LNCAP (cell line): Measurements from ENCODE around the gene POLR3E.

Experiments used
- TF ChIP-seq, protein P1 (sequence below): fragments of 450-650 bp; IDR thresholded peaks from 2 replicates; pipeline ENCODE4 v1.5.1; 2017; ENCODE audit warnings: mild to moderate bottlenecking

The POLR3E gene

DNA sequence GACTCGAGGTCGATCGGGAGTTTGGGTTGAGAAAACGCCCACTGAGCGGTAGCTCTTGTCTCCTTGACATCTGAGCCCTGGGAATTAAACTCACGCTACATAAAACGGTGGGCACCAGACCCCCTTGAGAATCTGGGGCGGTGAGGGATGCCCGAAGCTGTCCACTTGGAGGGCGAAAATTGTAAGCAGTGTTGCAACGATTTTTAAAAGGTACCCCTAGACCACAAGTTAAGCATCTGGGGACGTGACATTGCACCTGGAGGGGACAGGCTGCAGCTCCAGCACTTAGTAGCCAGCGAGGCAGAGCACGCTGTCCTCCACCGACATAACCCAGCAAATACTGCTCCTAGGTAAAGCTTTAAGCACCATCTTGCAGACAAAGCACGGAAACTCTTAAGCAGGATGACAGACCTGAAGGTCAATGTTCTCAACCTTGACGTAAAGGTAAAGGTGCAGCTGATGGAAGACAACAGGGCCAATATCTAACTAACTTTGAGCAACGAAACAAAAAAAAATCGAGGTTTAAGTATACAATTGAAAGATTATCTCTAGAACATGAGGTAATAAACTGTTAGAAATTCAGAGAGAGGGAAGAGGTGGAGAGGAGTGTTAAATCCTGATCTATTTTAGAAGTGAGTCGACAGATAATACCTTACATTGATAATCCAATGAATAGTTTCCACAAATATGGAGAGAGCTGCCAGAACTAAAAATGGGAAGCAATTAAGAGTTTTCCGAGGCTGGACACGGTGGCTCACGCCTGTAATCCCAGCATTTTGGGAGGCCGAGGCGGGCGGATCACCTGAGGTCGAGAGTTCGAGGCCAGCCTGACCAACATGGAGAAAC lies 78.1 kb downstream of the POLR3E start:
- TF ChIP-seq, protein P1, sequence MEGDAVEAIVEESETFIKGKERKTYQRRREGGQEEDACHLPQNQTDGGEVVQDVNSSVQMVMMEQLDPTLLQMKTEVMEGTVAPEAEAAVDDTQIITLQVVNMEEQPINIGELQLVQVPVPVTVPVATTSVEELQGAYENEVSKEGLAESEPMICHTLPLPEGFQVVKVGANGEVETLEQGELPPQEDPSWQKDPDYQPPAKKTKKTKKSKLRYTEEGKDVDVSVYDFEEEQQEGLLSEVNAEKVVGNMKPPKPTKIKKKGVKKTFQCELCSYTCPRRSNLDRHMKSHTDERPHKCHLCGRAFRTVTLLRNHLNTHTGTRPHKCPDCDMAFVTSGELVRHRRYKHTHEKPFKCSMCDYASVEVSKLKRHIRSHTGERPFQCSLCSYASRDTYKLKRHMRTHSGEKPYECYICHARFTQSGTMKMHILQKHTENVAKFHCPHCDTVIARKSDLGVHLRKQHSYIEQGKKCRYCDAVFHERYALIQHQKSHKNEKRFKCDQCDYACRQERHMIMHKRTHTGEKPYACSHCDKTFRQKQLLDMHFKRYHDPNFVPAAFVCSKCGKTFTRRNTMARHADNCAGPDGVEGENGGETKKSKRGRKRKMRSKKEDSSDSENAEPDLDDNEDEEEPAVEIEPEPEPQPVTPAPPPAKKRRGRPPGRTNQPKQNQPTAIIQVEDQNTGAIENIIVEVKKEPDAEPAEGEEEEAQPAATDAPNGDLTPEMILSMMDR, result no peak

DNA sequence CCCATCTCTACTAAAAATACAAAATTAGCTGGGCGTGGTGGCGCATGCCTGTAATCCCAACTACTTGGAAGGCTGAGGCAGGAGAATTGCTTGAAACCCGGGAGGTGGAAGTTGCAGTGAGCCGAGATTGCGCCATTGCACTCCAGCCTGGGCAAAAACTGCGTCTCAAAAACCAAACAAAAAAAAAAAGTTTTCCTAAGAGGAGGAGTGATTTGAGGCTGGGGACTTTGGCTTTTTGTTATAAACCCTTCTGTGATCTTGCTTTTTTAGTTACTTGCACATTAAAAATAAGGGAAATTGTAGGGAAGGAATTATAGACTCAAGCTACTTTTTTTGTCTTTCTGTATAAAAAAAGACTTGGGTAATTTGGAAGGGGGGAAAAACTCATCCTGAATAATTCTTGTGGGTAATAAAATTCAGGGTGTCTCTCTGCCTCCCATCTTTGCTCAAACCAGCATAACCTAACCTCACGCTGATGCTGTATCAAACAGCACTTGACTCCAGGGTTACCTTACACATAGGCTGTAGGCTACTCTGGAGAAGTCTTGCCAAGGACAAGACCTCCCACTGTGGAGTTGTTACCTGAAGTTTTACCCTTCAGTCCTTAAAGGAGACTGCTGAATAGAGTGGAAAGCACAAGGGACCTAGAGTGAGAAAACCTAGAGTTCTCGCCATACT lies 78.9 kb downstream of the POLR3E start:
- TF ChIP-seq, protein P1, result no peak

DNA sequence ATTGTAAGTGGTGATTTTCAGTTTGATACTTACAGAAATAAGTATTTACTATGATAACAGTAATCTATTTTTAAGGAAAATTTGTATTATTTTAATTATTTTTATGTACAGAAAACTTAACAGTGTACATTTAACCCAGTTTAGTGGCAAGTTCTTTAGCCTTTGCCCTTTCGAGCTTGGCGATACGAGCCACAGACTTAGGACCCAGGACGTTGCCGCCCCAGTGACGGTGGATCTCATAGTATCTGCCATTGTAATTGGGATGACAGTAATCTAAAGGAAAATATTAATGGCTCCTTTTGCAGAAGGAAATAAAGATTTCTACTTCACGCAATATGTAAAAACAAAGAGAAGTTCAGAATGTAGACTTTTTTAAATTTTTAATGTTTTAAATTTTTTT lies 82.4 kb downstream of the POLR3E start:
- TF ChIP-seq, protein P1, result no peak

DNA sequence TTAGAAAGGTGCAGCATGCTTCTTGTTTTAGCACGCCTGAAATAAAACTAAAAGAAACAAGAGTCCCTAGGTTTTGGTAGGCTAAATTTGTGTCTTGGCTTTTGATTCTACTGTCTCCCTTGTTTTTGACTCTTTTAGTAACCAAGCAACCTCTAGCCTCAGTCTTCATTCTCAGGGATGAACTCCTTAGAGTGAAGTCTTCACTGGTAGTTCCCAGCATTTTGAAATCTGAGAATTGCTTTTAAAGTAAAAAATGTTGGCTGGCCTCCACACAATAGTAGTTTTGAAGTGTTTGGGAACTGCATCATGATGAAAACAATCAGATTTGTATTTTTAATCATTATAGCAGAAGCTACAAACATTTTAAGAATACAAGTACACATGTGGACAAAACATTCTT lies 83.3 kb downstream of the POLR3E start:
- TF ChIP-seq, protein P1, result no peak

DNA sequence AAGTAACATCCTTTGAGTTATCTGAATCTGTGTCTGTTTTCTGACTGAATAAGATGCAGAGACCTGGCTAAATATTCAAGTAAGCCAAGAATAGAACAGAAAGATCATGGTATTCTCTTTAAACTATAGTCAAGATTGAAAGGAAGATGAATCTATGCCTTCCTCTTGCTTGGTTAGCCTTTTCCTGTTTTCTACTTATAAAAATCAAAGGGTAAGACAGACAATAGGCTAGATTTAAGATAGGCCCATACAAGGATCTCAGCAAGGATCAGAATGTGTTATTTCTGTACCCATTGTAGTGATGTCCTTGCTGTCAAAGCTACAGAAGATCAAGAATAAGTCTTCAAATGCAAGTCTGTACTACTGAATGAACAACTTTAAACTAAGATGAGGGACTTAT lies 84.2 kb downstream of the POLR3E start:
- TF ChIP-seq, protein P1, result no peak

DNA sequence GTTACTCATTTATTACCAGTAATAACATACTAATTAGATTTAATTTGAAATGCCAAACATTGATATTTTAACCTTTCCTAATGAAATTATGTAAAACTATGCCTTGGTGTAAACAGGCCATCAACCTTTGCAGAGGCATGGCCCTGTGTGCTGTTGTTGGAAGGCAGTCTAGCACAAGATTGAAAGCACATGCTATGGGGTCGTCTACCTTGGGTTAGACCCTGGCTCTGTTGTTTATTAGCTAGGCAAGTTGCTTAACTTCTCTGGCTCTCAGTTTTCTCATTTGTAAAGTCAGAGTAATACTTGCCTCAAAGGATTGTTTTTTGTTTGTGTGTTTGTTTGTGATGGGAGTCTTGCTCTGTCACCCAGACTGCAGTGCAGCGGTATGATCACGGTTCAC lies 86.6 kb downstream of the POLR3E start:
- TF ChIP-seq, protein P1, result no peak
